ENCODE data around the gene TFF3. TPM values are rescaled to one million over a fixed set of nuclear protein-coding genes. Genes with fewer than 3 reads are reported as not detected.
A peak's percentile ranks its signal among the peaks of the same experiment; 100 is the strongest.

Gene TFF3, protein sequence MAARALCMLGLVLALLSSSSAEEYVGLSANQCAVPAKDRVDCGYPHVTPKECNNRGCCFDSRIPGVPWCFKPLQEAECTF
- total RNA-seq = 1 to 10 TPM; 1.1 to 3.0 (median 2.3) TPM
- polyA plus RNA-seq = 1 to 10 TPM in 2 of 3 donors, under 1 TPM in 1; 0.92 to 3.3 (median 2.1) TPM
- long read RNA-seq, donor 1 = 0 reads
- long read RNA-seq, donor 2, partial matches to known transcripts = 0 of 1 reads
- long read RNA-seq, donor 2, other reads (novel, unspliced or antisense) = 0 of 1 reads

DNA sequence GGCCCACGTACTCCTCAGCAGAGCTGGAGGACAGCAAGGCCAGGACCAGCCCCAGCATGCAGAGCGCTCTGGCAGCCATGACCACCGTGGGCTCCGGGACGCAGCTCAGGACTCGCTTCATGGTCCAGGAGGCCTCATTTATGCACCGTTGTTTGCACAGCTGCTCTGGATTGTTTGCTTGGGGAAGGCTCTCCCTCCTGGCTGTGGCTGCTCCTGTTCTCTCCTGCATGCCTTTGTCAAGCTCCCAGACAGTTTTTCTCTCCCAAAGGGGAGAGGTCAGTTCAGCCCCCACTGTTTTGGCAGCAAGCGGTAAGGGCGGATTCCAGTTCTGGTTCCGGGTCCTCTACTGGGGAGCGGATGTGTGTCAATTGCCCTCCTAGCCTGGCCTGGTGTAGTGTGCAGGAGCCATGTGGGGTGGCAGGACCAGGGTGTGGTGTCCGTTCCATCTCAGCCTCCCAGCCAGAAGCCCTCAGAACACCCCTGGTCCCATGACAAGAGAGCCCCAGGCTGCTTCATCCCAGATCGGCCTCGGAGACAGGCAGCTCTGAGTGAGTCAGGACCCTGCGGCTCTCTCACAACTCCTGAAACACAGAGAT is at the start of gene TFF3:
TSS of gene TFF3 (minus strand) at position 114 of the 596 bp plus-strand sequence. CDS start at position 79, 35 bp downstream.
- ATAC-seq (no peak), DNase-seq (no peak)
- H3K4me1 ChIP-seq = no peaks in the 10 kb centered on the region
- intact Hi-C loops (cut with DNase I) = no loop called here
- WGBS, 3 donors = 70 to 78% (median 72%) methylated on average over 15 of the region's 15 CpGs
- no peaks in the 10 kb centered on the region for H3K9me3 ChIP-seq
- H3K27ac ChIP-seq = no peak within 1 kb of the TSS
- TF ChIP-seq, protein P1, sequence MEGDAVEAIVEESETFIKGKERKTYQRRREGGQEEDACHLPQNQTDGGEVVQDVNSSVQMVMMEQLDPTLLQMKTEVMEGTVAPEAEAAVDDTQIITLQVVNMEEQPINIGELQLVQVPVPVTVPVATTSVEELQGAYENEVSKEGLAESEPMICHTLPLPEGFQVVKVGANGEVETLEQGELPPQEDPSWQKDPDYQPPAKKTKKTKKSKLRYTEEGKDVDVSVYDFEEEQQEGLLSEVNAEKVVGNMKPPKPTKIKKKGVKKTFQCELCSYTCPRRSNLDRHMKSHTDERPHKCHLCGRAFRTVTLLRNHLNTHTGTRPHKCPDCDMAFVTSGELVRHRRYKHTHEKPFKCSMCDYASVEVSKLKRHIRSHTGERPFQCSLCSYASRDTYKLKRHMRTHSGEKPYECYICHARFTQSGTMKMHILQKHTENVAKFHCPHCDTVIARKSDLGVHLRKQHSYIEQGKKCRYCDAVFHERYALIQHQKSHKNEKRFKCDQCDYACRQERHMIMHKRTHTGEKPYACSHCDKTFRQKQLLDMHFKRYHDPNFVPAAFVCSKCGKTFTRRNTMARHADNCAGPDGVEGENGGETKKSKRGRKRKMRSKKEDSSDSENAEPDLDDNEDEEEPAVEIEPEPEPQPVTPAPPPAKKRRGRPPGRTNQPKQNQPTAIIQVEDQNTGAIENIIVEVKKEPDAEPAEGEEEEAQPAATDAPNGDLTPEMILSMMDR (IDR thresholded peaks at IDR 0.05) = no peak
- H3K4me3 ChIP-seq = no peak within 1 kb of the TSS
- H3K27me3 ChIP-seq (ENCODE audit: insufficient read depth in 3 of 3, low read length in 2 of 3) = peaks cover 0 to 11% (median 1%) of the 10 kb centered on the region in 3 donors
- no peaks in the 10 kb centered on the region for H3K36me3 ChIP-seq (ENCODE audit: insufficient read depth in 1 of 2, low read depth in 1 of 2)

DNA sequence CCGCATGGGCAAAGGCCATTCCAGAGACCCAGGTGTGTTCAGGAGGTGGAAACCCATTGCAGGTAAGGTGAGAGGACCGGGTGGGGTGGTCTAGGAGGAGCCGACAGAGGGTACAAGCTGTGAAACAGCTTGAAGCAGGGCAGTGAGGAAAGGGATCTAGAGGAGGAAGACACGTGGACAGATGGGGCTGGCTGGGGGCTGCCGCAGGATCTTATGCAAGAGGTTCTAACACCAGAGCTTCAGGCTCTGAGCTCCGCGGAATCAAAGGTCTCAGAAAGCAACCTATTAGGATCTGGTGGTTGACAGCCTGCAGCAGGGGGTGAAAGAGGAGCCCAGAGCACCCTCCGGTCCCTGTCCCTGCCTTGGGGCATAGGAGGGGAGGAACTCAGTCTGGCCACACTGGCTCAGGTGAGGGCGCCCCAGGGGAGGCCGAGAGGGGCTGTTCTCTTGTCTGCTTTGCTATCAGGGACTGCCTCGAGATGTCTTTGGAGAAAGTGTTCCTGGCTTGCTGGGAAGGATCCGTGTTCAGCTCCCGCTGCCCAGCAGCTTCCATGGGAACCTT is 49.2 kb upstream of the TFF3 start:
- no peaks in the 10 kb centered on the region for H3K4me1 ChIP-seq
- WGBS, 3 donors = 67 to 75% (median 70%) methylated on average over 13 of the region's 13 CpGs
- intact Hi-C loops (cut with DNase I) = no loop called here
- TF ChIP-seq, protein P1 (IDR thresholded peaks at IDR 0.05) = no peak
- H3K27ac ChIP-seq = no peak overlapping the region
- peak in 1 of 4 donors; percentile 19 for ATAC-seq
- H3K27me3 ChIP-seq (ENCODE audit: insufficient read depth in 3 of 3, low read length in 2 of 3) = peaks cover 0 to 25% (median 12%) of the 10 kb centered on the region in 3 donors
- H3K9me3 ChIP-seq = no peaks in the 10 kb centered on the region
- H3K36me3 ChIP-seq (ENCODE audit: insufficient read depth in 1 of 2, low read depth in 1 of 2) = no peaks in the 10 kb centered on the region
- DNase-seq = no peak
- H3K4me3 ChIP-seq = no peak overlapping the region

DNA sequence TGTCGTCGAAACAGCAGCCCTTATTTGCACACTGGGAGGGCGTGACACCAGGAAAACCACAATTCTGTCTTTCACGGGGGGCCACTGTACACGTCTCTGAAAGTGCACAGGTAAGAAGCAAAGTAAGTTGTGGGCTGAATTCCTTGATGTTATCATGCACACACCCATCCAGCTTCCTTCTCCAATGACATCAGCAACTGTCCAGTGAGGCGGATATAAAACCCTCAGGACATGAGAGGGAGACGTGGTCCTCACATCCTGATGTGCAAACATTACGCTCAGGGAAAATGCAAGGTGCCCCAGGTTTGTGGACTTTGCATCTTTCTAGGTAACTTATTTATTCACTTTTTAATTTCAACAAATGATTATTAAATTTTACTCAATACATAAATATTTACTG is 48.1 kb upstream of the TFF3 start:
- H3K27ac ChIP-seq = no peak overlapping the region
- no peak overlapping the region for H3K4me3 ChIP-seq
- no peaks in the 10 kb centered on the region for H3K36me3 ChIP-seq (ENCODE audit: insufficient read depth in 1 of 2, low read depth in 1 of 2)
- TF ChIP-seq, protein P1 (IDR thresholded peaks at IDR 0.05) = no peak
- WGBS, 3 donors = 70 to 76% (median 74%) methylated on average over 8 of the region's 8 CpGs
- peaks cover 0 to 25% (median 12%) of the 10 kb centered on the region in 3 donors for H3K27me3 ChIP-seq (ENCODE audit: insufficient read depth in 3 of 3, low read length in 2 of 3)
- no peaks in the 10 kb centered on the region for H3K9me3 ChIP-seq
- H3K4me1 ChIP-seq = no peaks in the 10 kb centered on the region
- DNase-seq = no peak
- intact Hi-C loops (cut with DNase I) = no loop called here
- ATAC-seq = no peak

DNA sequence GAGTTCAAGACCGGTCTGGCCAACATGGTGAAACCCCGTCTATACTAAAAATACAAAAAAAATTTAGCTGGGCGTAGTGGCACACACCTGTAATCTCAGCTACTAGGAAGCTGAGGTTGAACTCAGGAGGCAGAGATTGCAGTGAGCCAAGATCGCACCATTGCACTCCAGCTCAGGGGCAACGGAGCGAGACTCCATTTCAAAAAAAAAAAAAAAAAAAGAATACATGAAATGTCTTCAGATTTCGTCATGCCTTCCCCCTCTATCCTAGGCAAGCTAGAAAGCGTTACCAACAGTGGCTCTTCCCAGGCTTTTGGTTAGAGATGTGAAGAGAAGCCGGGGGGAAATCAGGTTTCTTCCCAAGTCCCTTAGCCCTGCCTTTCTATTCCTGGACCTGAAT is 47.5 kb upstream of the TFF3 start:
- Histone ChIP-seq H3K9me3 (no peaks in the 10 kb centered on the region), H3K27ac (no peak overlapping the region), H3K4me3 (no peak overlapping the region), H3K27me3 (ENCODE audit: insufficient read depth in 3 of 3, low read length in 2 of 3) (peaks cover 0 to 25% (median 12%) of the 10 kb centered on the region in 3 donors), H3K4me1 (no peaks in the 10 kb centered on the region), H3K36me3 (ENCODE audit: insufficient read depth in 1 of 2, low read depth in 1 of 2) (no peaks in the 10 kb centered on the region)
- intact Hi-C loops (cut with DNase I) = no loop called here
- TF ChIP-seq, protein P1 (IDR thresholded peaks at IDR 0.05) = no peak
- DNase-seq (no peak), ATAC-seq (no peak)
- 44 to 59% (median 54%) methylated on average over 9 of the region's 9 CpGs for WGBS, 3 donors
